Ureter (tissue), 1 donor: ENCODE results near the gene ASH1L. TPM values are rescaled to one million over a fixed set of nuclear protein-coding genes. Genes with fewer than 3 reads are reported as not detected.
A peak's percentile ranks its signal among the peaks of the same experiment; 100 is the strongest.
"Not testable (repeated sequence)": the region's sequence is repeated elsewhere in the genome, so short reads cannot be mapped to it uniquely, and the experiment has no call there.

ENCODE experiments used
- DNase-seq: peaks from one replicate; pipeline ENCODE4 v3.0.0-alpha.2; 2020; ENCODE audit warnings: low spot score
- total RNA-seq: library from RNA; stranded (reverse); gene quantifications from one replicate; pipeline ENCODE4 v1.2.4, GENCODE V29; 2023
- donor health status: DM: yes; HTN: yes; CAD: no.

The ASH1L gene
- total RNA-seq, 1 donor from 2014 or later: 88.5 TPM

GRCh38 chr1:155561779-155562580 is 623 bp downstream of the ASH1L start:
- DNase-seq: peak; percentile 58

GRCh38 chr1:155555915-155556314 is 6.7 kb downstream of the ASH1L start:
- no peak for DNase-seq

GRCh38 chr1:155553349-155553748 is 9.3 kb downstream of the ASH1L start:
- DNase-seq: no peak

- DNase-seq: no peak
These were observed 13.9 kb downstream of the ASH1L start for GRCh38 chr1:155548706-155549105.

- DNase-seq: no peak
These were observed 22.4 kb downstream of the ASH1L start for GRCh38 chr1:155540000-155540874.

GRCh38 chr1:155537193-155537592 is 25.4 kb downstream of the ASH1L start:
- DNase-seq: no peak

- no peak for DNase-seq
These were observed 31.0 kb downstream of the ASH1L start for GRCh38 chr1:155531624-155532023.

- DNase-seq: no peak
These were observed 32.7 kb downstream of the ASH1L start for GRCh38 chr1:155529929-155530328.

- DNase-seq: no peak
These were observed 33.5 kb downstream of the ASH1L start for GRCh38 chr1:155529109-155529508.

- no peak for DNase-seq
These were observed 34.9 kb downstream of the ASH1L start for GRCh38 chr1:155527677-155528076.

- no peak for DNase-seq
These were observed 36.2 kb downstream of the ASH1L start for GRCh38 chr1:155526356-155526755.

- DNase-seq: no peak
These were observed 40.5 kb downstream of the ASH1L start for GRCh38 chr1:155522069-155522468.

GRCh38 chr1:155518484-155518883 is 44.1 kb downstream of the ASH1L start:
- no peak for DNase-seq

- DNase-seq: no peak
These were observed 47.9 kb downstream of the ASH1L start for GRCh38 chr1:155514582-155515187.

- no peak for DNase-seq
These were observed 49.2 kb downstream of the ASH1L start for GRCh38 chr1:155513300-155513916.

GRCh38 chr1:155511385-155511784 is 51.2 kb downstream of the ASH1L start:
- DNase-seq: not testable (repeated sequence)

GRCh38 chr1:155509064-155509463 is 53.5 kb downstream of the ASH1L start:
- no peak for DNase-seq

- DNase-seq: no peak
These were observed 54.7 kb downstream of the ASH1L start for GRCh38 chr1:155507945-155508344.

- not testable (repeated sequence) for DNase-seq
These were observed 56.6 kb downstream of the ASH1L start for GRCh38 chr1:155505963-155506362.

GRCh38 chr1:155504207-155504606 is 58.4 kb downstream of the ASH1L start:
- no peak for DNase-seq

- DNase-seq: no peak
These were observed 62.5 kb downstream of the ASH1L start for GRCh38 chr1:155499953-155500639.
